WI38 (cell line): Measurements from ENCODE around the gene DAG1.
A peak's percentile ranks its signal among the peaks of the same experiment; 100 is the strongest.

ENCODE experiments used
- H3K4me3 ChIP-seq: 2 replicates; pipeline ENCODE4 v1.5.1; 2011; ENCODE audit warnings: low read depth, mild to moderate bottlenecking, control low read depth, low read length
- TF ChIP-seq, protein P1 (sequence below): IDR thresholded peaks from 2 replicates; pipeline ENCODE4 v1.5.1; 2012; ENCODE audit warnings: low read depth, mild to moderate bottlenecking, control low read depth, low read length

DAG1 gene

GRCh38 chr3:49461443-49462171, 8.5 kb upstream of the DAG1 start:
- H3K4me3 ChIP-seq = no peak overlapping the region
- TF ChIP-seq, protein P1, sequence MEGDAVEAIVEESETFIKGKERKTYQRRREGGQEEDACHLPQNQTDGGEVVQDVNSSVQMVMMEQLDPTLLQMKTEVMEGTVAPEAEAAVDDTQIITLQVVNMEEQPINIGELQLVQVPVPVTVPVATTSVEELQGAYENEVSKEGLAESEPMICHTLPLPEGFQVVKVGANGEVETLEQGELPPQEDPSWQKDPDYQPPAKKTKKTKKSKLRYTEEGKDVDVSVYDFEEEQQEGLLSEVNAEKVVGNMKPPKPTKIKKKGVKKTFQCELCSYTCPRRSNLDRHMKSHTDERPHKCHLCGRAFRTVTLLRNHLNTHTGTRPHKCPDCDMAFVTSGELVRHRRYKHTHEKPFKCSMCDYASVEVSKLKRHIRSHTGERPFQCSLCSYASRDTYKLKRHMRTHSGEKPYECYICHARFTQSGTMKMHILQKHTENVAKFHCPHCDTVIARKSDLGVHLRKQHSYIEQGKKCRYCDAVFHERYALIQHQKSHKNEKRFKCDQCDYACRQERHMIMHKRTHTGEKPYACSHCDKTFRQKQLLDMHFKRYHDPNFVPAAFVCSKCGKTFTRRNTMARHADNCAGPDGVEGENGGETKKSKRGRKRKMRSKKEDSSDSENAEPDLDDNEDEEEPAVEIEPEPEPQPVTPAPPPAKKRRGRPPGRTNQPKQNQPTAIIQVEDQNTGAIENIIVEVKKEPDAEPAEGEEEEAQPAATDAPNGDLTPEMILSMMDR = no peak

GRCh38 chr3:49462222-49462621, 7.8 kb upstream of the DAG1 start:
- no peak overlapping the region for H3K4me3 ChIP-seq
- TF ChIP-seq, protein P1 = no peak

- no peak overlapping the region for H3K4me3 ChIP-seq
- TF ChIP-seq, protein P1 = no peak
Measured at GRCh38 chr3:49465270-49466034, 4.6 kb upstream of the DAG1 start.

DNA sequence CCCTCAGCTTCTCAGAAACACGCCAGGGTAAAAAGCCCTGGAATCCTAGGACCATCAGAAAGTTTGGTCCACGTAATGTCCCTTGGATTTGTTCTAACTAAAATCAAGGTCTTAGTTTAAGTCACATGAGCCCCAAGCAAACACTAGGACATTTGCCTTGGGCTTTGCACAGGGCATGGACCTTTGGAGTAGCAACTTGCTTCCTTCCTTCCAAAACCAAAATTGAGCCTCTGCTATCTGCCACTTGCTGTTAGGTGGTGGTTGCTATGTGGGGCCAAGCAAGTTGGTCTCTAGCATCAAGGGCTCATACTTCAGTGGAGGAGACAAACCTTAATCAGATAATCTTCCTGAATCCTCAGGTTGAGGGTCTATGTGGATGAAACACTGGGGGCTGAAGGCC, 4.0 kb upstream of the DAG1 start:
- H3K4me3 ChIP-seq = no peak overlapping the region
- TF ChIP-seq, protein P1 = no peak

GRCh38 chr3:49469037-49469935, 781 bp upstream of the DAG1 start:
- TF ChIP-seq, protein P1 = no peak
- H3K4me3 ChIP-seq = peak overlapping the region; percentile 58

DNA sequence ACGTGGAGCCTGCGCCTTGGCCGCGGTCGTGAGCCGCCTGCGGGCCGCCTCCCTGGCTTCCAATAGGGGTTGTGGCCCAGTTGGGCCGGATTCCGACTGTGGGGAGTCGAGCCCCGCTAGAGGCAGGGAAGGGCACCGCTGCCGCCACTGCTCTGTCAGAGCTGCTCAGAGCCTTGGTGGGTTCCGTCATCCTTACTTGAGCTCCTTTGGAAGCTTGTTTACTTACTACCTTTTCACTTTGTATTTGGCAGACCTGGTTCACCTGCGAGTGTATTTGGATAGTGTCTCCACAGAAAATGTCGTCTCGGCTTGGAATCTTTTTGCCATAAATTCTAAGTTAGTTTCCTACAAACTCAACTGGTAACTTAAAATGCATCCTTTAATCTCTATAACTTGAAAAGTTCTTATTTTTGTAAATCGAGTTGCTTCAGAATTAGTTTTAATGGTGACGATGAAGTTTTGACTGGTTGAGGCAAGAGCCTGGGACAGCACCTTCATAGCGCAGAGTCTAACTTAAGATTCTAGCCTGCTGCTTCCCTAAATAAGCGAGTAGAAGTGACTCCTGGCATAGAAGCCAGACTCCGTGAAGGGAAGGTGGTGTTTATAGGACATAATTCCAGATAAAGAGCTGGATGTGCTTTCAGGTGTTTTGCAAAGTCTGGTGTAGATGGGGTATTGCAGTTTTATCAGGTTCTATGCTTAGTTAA, 800 bp downstream of the DAG1 start:
- H3K4me3 ChIP-seq = peak overlapping the region; percentile 87
- TF ChIP-seq, protein P1 = no peak
